Stimulated activated naive CD8-positive, alpha-beta T cell treated with anti-CD3 and anti-CD28 coated beads, Interleukin-15, Interleukin-2, amounts not matched to agents 100 U/mL and 50 U/mL, for 24 hours (primary cell): ENCODE results near the gene OR52I1.
A peak's percentile ranks its signal among the peaks of the same experiment; 100 is the strongest.

Experiments
- ATAC-seq: fragments of 150-1000 bp; cut with Tn5 transposase; one replicate; pipeline ENCODE4 v1.10.0; 2021
- DNase-seq: peaks from one replicate; pipeline ENCODE4 v3.0.0; 2021

OR52I1 gene, protein sequence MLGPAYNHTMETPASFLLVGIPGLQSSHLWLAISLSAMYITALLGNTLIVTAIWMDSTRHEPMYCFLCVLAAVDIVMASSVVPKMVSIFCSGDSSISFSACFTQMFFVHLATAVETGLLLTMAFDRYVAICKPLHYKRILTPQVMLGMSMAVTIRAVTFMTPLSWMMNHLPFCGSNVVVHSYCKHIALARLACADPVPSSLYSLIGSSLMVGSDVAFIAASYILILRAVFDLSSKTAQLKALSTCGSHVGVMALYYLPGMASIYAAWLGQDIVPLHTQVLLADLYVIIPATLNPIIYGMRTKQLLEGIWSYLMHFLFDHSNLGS

DNA sequence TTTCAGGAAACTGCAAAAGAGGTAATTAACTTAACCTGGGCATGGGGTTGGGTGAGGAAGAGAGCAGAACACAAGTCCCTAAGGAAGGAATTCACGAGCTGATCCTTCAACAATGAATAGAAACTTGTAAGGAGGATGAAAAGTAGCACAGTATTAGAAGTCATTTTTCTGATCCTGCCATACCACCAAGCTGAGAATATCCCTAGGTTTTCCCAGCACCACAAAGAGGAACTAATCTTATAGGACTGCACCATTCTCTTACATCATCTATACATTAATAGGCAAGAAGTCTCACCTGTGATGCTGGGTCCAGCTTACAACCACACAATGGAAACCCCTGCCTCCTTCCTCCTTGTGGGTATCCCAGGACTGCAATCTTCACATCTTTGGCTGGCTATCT, at the start of gene OR52I1:
TSS of gene OR52I1 (plus strand) at position 301 of the 400 bp plus-strand sequence. CDS start at position 301, 0 bp downstream.
- no peak for ATAC-seq
- no peak for DNase-seq

DNA sequence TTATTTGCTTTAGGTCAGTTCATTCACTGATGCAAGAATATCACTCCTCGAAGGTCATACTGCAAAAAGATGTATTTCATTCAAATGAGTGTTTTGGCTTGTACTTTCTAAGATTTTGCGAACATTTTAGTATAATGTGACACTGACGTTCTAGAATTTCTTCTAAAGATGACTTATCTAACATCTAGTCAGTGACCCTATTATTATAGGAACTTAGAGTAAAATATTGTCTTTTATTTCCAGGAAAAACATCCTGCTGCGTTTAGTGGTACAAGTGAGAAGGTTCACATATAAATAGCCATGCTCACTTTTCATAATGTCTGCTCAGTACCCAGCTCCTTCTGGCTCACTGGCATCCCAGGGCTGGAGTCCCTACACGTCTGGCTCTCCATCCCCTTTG, 48.9 kb upstream of the OR52I1 start, which contains the start of gene OR52M1:
TSS of gene OR52M1 (plus strand) at position 301 of the 400 bp plus-strand sequence. CDS start at position 301, 0 bp downstream.
- DNase-seq (no peak), ATAC-seq (no peak)

DNA sequence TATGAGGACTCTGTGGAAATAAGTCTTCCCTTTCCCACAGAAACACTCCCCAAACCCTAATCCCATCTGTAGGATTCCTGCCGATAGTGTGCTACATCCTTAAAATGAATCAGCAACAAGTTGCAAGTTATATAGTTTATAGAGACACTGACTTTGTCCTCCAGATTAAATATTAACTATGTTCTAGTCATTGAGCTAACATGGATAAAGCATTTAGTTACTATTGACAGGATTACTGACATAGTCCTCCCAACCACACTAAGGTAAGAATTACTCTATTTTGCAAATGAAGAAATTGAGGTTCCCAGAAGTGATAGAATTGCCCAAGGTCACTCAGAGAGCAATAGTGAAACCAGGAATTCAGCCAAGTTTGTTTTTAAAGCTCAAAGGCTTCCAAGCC, 47.0 kb upstream of the OR52I1 start:
- no peak for ATAC-seq

DNA sequence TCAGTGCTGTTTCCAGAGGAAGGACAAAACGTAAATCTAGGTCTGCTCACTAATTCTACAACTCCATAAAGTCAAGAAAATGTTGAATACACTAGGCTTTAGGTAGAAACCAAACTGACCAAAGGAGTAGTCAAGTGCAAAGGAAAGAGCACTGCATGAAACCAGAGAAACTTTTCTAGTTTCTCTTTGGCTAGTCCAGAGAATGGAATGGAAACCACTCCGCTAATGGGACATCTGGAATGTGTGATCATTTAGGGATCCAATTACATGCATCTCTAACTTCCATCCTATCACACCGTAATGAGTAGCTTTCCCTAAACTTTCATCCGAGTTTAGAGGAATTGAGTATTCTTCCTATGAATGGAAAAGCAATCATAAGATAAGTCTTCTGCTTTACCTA, 46.4 kb upstream of the OR52I1 start:
- ATAC-seq (no peak), DNase-seq (no peak)

More for the DNA sequence above, 47.0 kb upstream of the OR52I1 start:
- no peak for DNase-seq

- DNase-seq (no peak), ATAC-seq (no peak)
These were observed 42.4 kb upstream of the OR52I1 start for GRCh38 chr11:4551346-4551979.

- ATAC-seq (no peak), DNase-seq (no peak)
These were observed 34.1 kb upstream of the OR52I1 start for GRCh38 chr11:4559527-4560440.

DNA sequence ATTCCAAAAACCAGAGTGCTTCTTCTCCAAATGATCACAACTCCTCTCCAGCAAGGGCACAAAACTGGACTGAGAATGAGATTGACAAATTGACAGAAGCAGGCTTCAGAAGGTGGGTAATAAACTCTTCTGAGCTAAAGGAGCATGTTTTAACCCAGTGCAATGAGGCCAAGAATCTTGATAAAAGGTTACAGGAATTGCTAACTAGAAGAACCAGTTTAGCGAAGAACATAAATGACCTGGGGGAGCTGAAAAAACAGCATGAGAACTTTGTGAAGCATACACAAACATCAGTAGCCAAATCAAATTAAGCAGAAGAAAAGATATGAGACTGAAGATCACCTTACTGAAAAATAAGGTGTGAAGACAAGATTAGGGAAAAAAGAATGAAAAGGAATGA, 33.4 kb upstream of the OR52I1 start:
- ATAC-seq (no peak), DNase-seq (no peak)

- no peak for DNase-seq
- ATAC-seq = no peak
These were observed 28.5 kb upstream of the OR52I1 start for GRCh38 chr11:4565371-4565770.

DNA sequence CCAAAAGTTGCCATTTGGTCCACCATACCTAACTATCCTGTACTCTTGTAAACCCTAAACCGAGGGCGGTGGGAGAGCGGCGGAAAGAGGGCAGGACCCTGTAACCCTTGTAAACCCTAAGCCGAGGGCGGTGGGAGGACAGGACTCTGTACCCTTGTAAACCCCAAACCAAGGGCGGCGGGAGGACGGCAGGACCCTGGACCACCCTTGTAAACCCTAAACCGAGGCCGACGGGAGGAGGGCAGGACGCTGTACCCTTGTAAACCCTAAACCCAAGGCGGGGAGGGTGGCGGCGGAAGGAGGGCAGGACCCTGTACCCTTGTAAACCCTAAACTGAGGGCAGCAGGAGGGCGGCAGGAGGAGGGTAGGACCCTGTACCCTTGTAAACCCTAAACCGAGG, 24.8 kb upstream of the OR52I1 start:
- ATAC-seq (no peak), DNase-seq (no peak)

- ATAC-seq = no peak
- no peak for DNase-seq
These were observed 17.0 kb upstream of the OR52I1 start for GRCh38 chr11:4576880-4577279.

GRCh38 chr11:4577761-4578160, 16.1 kb upstream of the OR52I1 start:
- DNase-seq (no peak), ATAC-seq (no peak)

GRCh38 chr11:4578624-4579023, 15.2 kb upstream of the OR52I1 start:
- ATAC-seq = no peak
- DNase-seq = no peak

DNA sequence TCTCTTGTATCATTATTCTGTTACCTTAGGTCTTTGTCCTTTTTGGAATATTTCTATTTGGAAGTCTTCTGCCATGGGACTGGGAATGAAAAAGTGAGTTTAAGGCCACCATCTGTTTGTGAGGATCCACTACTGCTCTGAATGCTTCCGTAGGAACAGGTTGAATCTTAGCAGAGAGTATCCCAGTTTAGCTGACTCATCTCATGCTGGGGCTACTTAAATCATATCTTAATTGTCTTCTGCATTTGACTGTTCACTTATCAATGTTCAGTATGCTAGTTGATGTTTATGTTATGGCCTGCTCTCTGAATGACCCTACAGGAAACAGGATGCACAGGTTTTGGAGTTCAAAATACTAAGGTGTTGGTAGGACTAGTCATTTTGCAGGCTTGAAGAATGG, 13.7 kb upstream of the OR52I1 start:
- no peak for DNase-seq
- ATAC-seq = no peak

DNA sequence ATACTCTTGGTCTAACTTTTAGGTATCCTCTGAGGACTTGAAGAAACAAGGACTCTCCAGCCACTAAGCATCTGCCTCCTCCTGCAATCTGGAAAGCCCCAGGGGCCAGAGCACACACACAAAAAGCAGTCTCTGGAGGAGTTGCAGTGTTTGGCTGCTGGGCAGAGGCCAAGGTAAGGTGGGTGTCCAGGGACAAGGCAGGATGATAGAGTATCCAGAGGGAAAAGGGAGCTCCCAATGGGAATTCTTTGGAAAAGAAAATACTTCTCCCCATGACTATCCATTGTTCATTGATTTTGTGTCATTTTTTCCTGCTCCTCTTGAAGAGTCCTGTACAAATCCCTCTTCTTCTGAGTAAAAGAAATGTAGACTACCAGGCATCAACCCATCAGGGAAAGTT, 12.4 kb upstream of the OR52I1 start, which contains the start of gene OR52I2:
TSS of gene OR52I2 (plus strand) at position 301 of the 400 bp plus-strand sequence.
- DNase-seq (no peak), ATAC-seq (no peak)

DNA sequence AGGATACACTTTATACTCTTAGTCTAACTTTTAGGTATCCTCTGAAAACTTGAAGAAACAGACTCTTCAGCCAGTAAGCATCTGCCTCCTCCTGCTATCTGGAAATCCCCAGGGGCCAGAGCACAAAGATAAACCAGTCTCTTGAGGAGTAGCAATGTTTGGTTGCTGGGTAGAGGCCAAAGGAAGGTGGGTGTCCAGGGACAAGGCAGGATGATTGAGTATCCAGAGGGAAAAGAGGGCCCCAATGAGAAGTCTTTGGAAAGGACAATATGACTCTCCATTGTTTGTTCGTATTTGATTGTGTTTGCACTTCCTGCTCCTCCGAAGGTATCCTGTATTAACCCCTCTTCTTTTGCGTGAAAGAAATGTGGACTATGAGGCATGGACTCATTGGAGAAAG, 4.8 kb upstream of the OR52I1 start:
- DNase-seq = no peak
- ATAC-seq = no peak

DNA sequence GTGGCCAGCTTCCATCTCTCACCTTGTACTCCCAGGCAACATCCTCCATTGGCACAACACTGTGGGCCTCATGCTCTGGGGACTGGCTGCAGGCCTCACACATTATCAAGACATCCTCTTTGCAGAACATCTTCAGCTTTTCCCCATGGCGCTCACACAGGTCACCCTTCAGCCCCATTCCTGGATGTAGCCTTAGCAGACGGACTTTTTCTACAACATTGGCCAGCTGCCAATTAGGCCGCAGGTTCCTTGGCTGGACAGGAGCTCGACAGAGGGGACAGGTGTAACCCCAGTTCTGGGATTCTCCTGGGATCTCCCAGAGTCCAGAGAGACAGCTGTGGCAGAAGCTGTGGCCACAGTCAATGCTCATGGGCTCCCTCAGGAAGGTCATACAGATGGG, 11.2 kb downstream of the OR52I1 start:
- ATAC-seq (no peak), DNase-seq (no peak)

GRCh38 chr11:4606231-4607015, 12.6 kb downstream of the OR52I1 start:
- ATAC-seq (no peak), DNase-seq (no peak)

DNA sequence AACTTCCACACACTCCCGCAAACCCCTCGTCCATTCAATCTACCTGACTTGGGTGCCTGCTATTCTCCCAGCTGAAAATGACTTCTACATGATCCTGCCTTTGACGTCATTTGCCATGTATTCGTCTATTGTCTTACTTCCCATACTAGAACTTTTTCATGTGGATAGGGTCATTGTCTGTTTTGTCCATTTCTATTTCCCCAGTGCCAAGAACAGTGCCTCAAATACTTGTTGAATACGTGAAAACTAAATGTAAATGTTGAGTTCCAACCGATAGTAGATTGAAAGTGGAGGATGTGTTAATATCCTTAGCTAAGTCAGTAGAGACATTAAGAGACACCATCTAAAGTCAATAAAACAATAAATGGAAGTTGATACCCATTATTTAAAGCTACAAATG, 13.3 kb downstream of the OR52I1 start:
- DNase-seq = no peak
- no peak for ATAC-seq

DNA sequence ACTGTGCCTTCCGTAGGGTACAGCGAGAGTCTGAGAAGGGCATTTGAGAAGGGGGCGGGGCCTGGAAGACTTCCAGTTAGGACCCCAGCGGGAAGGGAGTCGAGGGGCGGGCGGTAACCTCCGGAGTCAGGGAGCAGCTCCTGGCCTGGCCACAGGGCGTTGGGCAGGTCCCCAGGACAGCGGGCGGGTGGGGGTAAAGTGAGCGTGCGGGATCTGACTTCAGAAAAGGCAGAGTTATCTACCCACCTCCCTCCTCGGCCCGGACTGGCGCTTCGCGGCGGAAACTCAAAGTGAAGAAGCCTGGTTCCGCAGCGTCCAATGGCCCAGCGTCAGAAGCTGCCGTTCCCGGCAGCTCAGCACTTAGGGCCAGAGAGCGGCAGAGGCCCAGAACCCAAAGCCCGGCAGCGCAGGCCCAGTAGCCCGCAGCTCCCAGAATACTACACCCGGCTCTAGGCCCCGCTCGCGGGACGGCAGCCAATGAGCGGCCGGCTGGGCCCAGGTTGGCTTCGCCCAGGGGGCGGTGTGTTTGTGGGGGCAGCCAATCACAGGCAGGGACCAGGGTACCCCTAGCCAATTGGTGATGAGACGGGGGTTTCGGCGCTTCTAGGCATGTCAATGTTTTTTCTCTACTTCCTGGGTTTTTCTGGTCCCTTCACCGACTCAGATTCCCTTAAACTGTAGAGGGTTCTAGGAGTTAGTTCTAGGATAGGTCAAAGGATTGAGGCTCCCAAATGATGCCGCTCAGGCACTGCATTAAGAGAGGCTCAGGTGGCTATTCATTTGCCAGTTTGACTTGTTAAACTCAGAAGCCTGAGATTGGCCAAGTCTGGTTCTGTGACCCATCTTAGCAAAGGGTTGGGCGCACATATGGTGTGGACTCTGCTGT, 14.2 kb downstream of the OR52I1 start, which contains the start of gene TRIM68:
TSS of gene TRIM68 (minus strand) at position 451 of the 886 bp plus-strand sequence. CDS start 2,727 bp downstream, outside the sequence.
- ATAC-seq = peak; percentile 100
- peak; percentile 94 for DNase-seq

DNA sequence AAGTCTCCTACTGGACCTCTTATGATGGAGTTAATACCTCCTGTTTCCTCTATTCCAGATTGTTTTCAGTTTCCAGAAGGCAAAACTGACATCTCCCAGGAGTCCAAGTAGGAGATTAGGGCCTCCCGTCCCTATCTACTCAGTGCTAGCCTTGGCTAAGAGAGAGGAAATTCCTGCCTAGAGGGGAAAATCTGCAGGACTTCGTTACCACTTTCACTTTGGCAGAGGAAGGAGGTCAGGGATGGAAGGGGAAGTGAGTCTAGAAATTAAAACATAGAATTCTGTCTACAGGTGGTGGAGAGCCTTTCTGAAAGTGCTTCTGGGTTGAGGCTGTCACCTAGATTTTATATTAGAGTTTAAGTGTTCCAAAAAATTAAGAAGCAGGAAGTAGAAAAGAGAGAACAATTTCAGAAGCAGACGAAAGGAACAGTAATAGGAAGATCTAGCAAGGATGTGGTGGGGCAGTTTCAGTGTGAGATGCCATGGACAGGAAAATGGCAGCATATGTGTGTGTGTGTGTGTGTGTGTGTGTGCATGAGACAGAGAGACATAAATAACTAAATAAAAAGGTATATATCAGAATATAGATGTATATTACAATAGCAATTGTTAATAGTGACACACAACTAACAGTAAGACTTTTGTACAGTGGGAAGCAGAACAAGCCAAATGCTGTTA, 16.6 kb downstream of the OR52I1 start:
- DNase-seq (peak; percentile 13), ATAC-seq (no peak)
